Smooth muscle cell (in vitro differentiated cells): Measurements from ENCODE around the gene ZMYND11. TPM values are rescaled to one million over a fixed set of nuclear protein-coding genes. Genes with fewer than 3 reads are reported as not detected.
A peak's percentile ranks its signal among the peaks of the same experiment; 100 is the strongest.
"Not testable (repeated sequence)": the region's sequence is repeated elsewhere in the genome, so short reads cannot be mapped to it uniquely, and the experiment has no call there.

ENCODE experiments used
- DNase-seq: peaks from one replicate; lab custom pipeline; 2025; ENCODE audit not compliant: unreplicated experiment; lab: John Stamatoyannopoulos, UW
- H2AFZ ChIP-seq: fragments of 200-600 bp; sonication (generic); 2 replicates; pipeline ENCODE4 v1.6.0; 2016; ENCODE audit warnings: antibody characterized with exemption, low read depth, mild to moderate bottlenecking
- H3F3A ChIP-seq: fragments of 200-600 bp; sonication (generic); 2 replicates; pipeline ENCODE4 v1.6.0; 2017; ENCODE audit warnings: antibody characterized with exemption, low read depth
- H3K27ac ChIP-seq: fragments of 200-600 bp; sonication (generic); 2 replicates; pipeline ENCODE4 v1.5.1; 2016; ENCODE audit warnings: low read depth, mild to moderate bottlenecking
- H3K27me3 ChIP-seq: fragments of 200-600 bp; sonication (generic); 2 replicates; pipeline ENCODE4 v1.6.1; 2016; ENCODE audit warnings: low read depth, mild to moderate bottlenecking
- H3K36me3 ChIP-seq: fragments of 200-600 bp; sonication (generic); 2 replicates; pipeline ENCODE4 v1.5.1; 2016; ENCODE audit warnings: low read depth
- H3K4me1 ChIP-seq: fragments of 200-600 bp; sonication (generic); 2 replicates; pipeline ENCODE4 v1.5.1; 2016; ENCODE audit warnings: low read depth
- H3K4me2 ChIP-seq: fragments of 200-600 bp; sonication (generic); 2 replicates; pipeline ENCODE4 v1.6.0; 2016; ENCODE audit warnings: mild to moderate bottlenecking
- H3K4me3 ChIP-seq: fragments of 200-600 bp; sonication (generic); 2 replicates; pipeline ENCODE4 v1.5.1; 2016; ENCODE audit warnings: mild to moderate bottlenecking
- H3K79me2 ChIP-seq: fragments of 200-600 bp; sonication (generic); 2 replicates; pipeline ENCODE4 v1.6.0; 2016; ENCODE audit warnings: low read depth, mild to moderate bottlenecking
- H3K9ac ChIP-seq: fragments of 200-600 bp; sonication (generic); 2 replicates; pipeline ENCODE4 v1.6.0; 2016; ENCODE audit warnings: low read depth
- H3K9me3 ChIP-seq: fragments of 200-600 bp; sonication (generic); replicated peaks from 2 replicates; pipeline ENCODE4 v1.5.1; 2016; ENCODE audit warnings: low read depth
- H4K20me1 ChIP-seq: fragments of 200-600 bp; sonication (generic); 2 replicates; pipeline ENCODE4 v1.6.0; 2016; ENCODE audit warnings: low read depth
- CTCF ChIP-seq: fragments of 200-600 bp; sonication (generic); IDR thresholded peaks from 2 replicates; pipeline ENCODE4 v1.5.1; 2017; ENCODE audit warnings: borderline replicate concordance, mild to moderate bottlenecking, antibody characterized with exemption; ENCODE audit not compliant: insufficient read depth, poor library complexity, severe bottlenecking
- WGBS: methylation state at CpG from one replicate; pipeline ENCODE4 v1.1.7; 2016; ENCODE audit warnings: low lambda C conversion rate; 5-methylcytosine and 5-hydroxymethylcytosine counted together
- polyA plus RNA-seq: library from polyadenylated mRNA; unstranded; fragments of >200 nt; fragmentation: Nextera tagmentation; extraction: Ambion mirVana; gene quantifications from 2 replicates; pipeline ENCODE4 v1.2.1, GENCODE V29; 2016
- total RNA-seq: library from RNA; depleted of rRNA; stranded (reverse); fragments of >200 nt; gene quantifications from 2 replicates; pipeline ENCODE4 v1.2.3, GENCODE V29; 2014

Gene ZMYND11
- total and polyA plus RNA-seq, 2 experiments from 2014 or later = 33.7 to 66.3 TPM

GRCh38 chr10:184174-184573 is 48.9 kb downstream of the ZMYND11 start:
- H3K4me3 ChIP-seq = no peak overlapping the region
- DNase-seq = no peak
- WGBS = 94% methylated on average over 1 of the region's 1 CpG
- H3K9me3 ChIP-seq = no peaks in the 10 kb centered on the region
- peaks cover 12% of the 10 kb centered on the region for H4K20me1 ChIP-seq
- H3K27ac ChIP-seq = peak overlapping the region; percentile 39
- no peak overlapping the region for H3K4me2 ChIP-seq
- no peaks in the 10 kb centered on the region for H3F3A ChIP-seq
- no peaks in the 10 kb centered on the region for H3K4me1 ChIP-seq
- H3K79me2 ChIP-seq = peaks cover 39% of the 10 kb centered on the region
- no peak overlapping the region for H2AFZ ChIP-seq
- no peak overlapping the region for H3K9ac ChIP-seq
- TF ChIP-seq CTCF = no peak
- H3K36me3 ChIP-seq = peaks cover 26% of the 10 kb centered on the region
- H3K27me3 ChIP-seq = no peaks in the 10 kb centered on the region

DNA sequence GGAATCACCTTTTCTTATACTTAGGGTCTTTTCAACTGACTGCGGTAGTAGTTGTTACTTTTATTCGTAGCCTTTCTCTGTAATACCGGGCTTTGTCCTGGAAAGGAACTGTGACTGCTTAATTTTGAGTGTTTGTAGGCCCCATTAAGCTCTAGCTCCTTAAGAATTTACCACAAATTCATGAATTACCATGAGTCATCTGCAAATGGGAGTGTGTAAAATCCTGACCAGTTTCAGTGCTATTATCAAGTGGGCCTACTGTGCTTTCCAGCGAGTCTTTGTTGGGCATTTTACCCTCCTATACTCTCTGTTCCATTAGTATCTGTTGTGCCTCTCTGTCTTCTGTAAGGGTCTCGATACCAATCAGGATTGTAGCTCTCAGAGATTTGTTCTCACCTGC is 49.7 kb downstream of the ZMYND11 start:
- Histone ChIP-seq H3K36me3 (peaks cover 26% of the 10 kb centered on the region), H3K27me3 (no peaks in the 10 kb centered on the region), H3F3A (no peaks in the 10 kb centered on the region), H3K4me3 (no peak overlapping the region), H3K79me2 (peaks cover 32% of the 10 kb centered on the region), H3K9ac (no peak overlapping the region), H4K20me1 (peaks cover 14% of the 10 kb centered on the region), H2AFZ (no peak overlapping the region), H3K4me2 (no peak overlapping the region), H3K27ac (peak overlapping the region; percentile 39), H3K4me1 (no peaks in the 10 kb centered on the region), H3K9me3 (no peaks in the 10 kb centered on the region)
- TF ChIP-seq CTCF = no peak
- WGBS = 89% methylated on average over 5 of the region's 5 CpGs
- no peak for DNase-seq

GRCh38 chr10:185571-185970 is 50.3 kb downstream of the ZMYND11 start:
- Histone ChIP-seq H3K79me2 (peaks cover 30% of the 10 kb centered on the region), H3K36me3 (peaks cover 26% of the 10 kb centered on the region), H4K20me1 (peaks cover 18% of the 10 kb centered on the region)
- DNase-seq, H3K4me2 ChIP-seq, H3K27ac ChIP-seq, H3K9ac ChIP-seq, H3K27me3 ChIP-seq, H3K9me3 ChIP-seq, H2AFZ ChIP-seq, H3K4me3 ChIP-seq, H3K4me1 ChIP-seq, H3F3A ChIP-seq: not testable (repeated sequence)
- 93% methylated on average over 7 of the region's 7 CpGs for WGBS

- Histone ChIP-seq H3K4me3 (no peak overlapping the region), H3K27ac (no peak overlapping the region), H3K9me3 (no peaks in the 10 kb centered on the region), H2AFZ (no peak overlapping the region), H3K4me1 (no peaks in the 10 kb centered on the region), H3K27me3 (no peaks in the 10 kb centered on the region), H4K20me1 (peaks cover 28% of the 10 kb centered on the region), H3K36me3 (peaks cover 26% of the 10 kb centered on the region), H3K79me2 (peaks cover 28% of the 10 kb centered on the region), H3K9ac (no peak overlapping the region), H3F3A (no peaks in the 10 kb centered on the region), H3K4me2 (no peak overlapping the region)
- no peak for DNase-seq
- no peak for TF ChIP-seq CTCF
- WGBS = 97% methylated on average over 4 of the region's 4 CpGs
Observed at GRCh38 chr10:186911-187310, 51.7 kb downstream of the ZMYND11 start.
